ENCODE data around the gene SF3A2. TPM values are rescaled to one million over a fixed set of nuclear protein-coding genes. Genes with fewer than 3 reads are reported as not detected.

Gene SF3A2
- total and polyA plus RNA-seq, 2 donors (not counting 3 experiments of a cell fraction or from before 2014, with no cell fraction given) = 21.5 to 164 TPM

DNA sequence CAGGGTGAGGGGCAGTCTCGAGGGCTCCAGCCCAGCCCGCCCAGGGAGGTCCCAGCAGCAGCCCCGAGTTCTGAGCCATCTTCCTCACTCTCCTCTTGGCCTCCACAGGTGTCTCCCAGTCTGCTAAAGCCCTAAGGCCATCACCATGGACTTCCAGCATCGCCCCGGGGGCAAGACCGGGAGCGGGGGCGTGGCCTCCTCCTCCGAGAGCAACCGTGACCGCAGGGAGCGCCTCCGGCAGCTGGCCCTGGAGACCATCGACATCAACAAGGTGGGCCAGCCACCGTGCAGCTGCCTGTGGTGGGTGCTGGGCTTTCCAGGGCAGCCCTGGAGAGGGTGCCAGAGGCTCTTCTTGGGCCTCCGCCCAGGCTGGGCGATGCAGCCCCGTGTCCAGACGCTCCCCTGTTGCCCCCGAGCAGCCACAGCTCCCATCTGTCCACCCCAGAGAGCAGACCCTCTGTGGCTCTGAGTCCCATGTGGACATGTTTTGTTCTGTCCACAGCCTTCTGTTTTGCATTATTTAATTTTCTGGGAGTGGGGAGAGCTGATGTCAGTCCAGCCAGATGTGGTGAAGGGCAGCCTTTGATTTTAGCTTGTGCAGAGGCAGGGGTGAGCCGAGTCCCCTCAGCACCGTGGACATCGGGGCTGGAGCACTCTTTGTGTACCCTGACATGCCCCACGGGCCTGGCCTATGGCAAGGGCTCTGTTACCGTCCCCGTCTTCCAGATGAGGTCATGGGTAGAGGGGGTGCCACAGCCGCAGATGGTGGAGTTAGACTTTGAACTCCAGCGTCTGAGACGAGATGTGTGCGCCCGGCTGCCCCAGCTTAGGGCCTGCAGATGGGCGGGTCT, 6.9 kb downstream of the SF3A2 start:
- Histone ChIP-seq H3K9me3 (replicated peaks; ENCODE audit: control insufficient read depth, insufficient read depth, low read length) (no peaks in the 10 kb centered on the region), H4K20me1 (replicated peaks; ENCODE audit: control insufficient read depth, extremely low read depth, insufficient read depth, low read length) (no peaks in the 10 kb centered on the region), H3K36me3 (ENCODE audit: control insufficient read depth in 2 of 2, extremely low read depth in 1 of 2, insufficient read depth in 2 of 2, low read length in 2 of 2) (peaks cover 25 to 48% of the 10 kb centered on the region in 2 experiments), H3K4me3 (replicated peaks in 1 of 3; ENCODE audit: insufficient read depth in 1 of 3, low read depth in 1 of 3, low read length in 3 of 3) (no peak overlapping the region), H3K79me2 (ENCODE audit: control insufficient read depth, insufficient read depth, low read length) (peaks cover 52% of the 10 kb centered on the region), H3K27ac (ENCODE audit: insufficient read depth, low read depth, low read length) (no peak overlapping the region), H3K9ac (replicated peaks; ENCODE audit: extremely low read depth, insufficient read depth, low read length) (no peak overlapping the region), H2AFZ (ENCODE audit: low read depth, low read length) (no peak overlapping the region), H3K4me2 (ENCODE audit: insufficient read depth, low read length) (no peak overlapping the region), H3K4me1 (ENCODE audit: control insufficient read depth, extremely low read depth, insufficient read depth, low read length) (peaks cover 35% of the 10 kb centered on the region), H3K9me1 (replicated peaks; ENCODE audit: control insufficient read depth, extremely low read depth, insufficient read depth, low read length) (no peaks in the 10 kb centered on the region), H3K27me3 (ENCODE audit: control insufficient read depth in 2 of 2, insufficient read depth in 2 of 2, low read length in 2 of 2) (no peaks in the 10 kb centered on the region)
- intact Hi-C loops (cut with micrococcal nuclease) (no loop called here), dilution Hi-C loops (cut with MboI; ENCODE audit: extremely low pct_ligation_motif_present, low sequenced_read_pairs) (no loop called here)
- TF ChIP-seq EZH2 (IDR thresholded peaks at IDR 0.05; ENCODE audit: borderline replicate concordance, low read depth, low read length, severe bottlenecking) (no peak), MYC (IDR thresholded peaks at IDR 0.05; ENCODE audit: low read depth, low read length) (no peak), FOS (IDR thresholded peaks at IDR 0.05; ENCODE audit: borderline replicate concordance, insufficient read depth, low read length) (no peak), POLR2A (IDR thresholded peaks at IDR 0.05; ENCODE audit: low read depth, low read length) (no peak), POLR2AphosphoS5 (IDR thresholded peaks at IDR 0.05; ENCODE audit: insufficient read depth, low read depth, low read length) (no peak), GATA2 (IDR thresholded peaks at IDR 0.05; ENCODE audit: insufficient read depth, insufficient read length, low read depth, low read length) (no peak), JUN (IDR thresholded peaks at IDR 0.05; ENCODE audit: borderline replicate concordance, insufficient read depth, insufficient read length, low read depth) (no peak)
- TF ChIP-seq, protein P1, sequence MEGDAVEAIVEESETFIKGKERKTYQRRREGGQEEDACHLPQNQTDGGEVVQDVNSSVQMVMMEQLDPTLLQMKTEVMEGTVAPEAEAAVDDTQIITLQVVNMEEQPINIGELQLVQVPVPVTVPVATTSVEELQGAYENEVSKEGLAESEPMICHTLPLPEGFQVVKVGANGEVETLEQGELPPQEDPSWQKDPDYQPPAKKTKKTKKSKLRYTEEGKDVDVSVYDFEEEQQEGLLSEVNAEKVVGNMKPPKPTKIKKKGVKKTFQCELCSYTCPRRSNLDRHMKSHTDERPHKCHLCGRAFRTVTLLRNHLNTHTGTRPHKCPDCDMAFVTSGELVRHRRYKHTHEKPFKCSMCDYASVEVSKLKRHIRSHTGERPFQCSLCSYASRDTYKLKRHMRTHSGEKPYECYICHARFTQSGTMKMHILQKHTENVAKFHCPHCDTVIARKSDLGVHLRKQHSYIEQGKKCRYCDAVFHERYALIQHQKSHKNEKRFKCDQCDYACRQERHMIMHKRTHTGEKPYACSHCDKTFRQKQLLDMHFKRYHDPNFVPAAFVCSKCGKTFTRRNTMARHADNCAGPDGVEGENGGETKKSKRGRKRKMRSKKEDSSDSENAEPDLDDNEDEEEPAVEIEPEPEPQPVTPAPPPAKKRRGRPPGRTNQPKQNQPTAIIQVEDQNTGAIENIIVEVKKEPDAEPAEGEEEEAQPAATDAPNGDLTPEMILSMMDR (IDR thresholded peaks at IDR 0.05; ENCODE audit: extremely low read depth in 1 of 2, insufficient read depth in 1 of 2, low read depth in 1 of 2, low read length in 2 of 2) = no peak
- TF ChIP-seq, protein P2, sequence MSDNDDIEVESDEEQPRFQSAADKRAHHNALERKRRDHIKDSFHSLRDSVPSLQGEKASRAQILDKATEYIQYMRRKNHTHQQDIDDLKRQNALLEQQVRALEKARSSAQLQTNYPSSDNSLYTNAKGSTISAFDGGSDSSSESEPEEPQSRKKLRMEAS (IDR thresholded peaks at IDR 0.05; ENCODE audit: insufficient read depth, insufficient read length) = no peak
- BruUV-seq (replicated peaks) = no TSS peak
- no peak for FAIRE-seq
- ChIA-PET CTCF (interaction anchor here (0.9 kb wide), 1 partner anchor 18 kb away, joined by 3 read pairs; no protein-coding TSS in a partner anchor), POLR2A (no interaction called here)
- DNase-seq (ENCODE audit: low read depth, low spot score) = no peak

Measured in endothelial cell of umbilical vein (primary cell).